GM12878 (cell line): ENCODE measurements around the gene TPGS1. TPM values are rescaled to one million over a fixed set of nuclear protein-coding genes. Genes with fewer than 3 reads are reported as not detected.
A peak's percentile ranks its signal among the peaks of the same experiment; 100 is the strongest.

Experiments used
- BMI1 ChIP-seq: fragments of 450-650 bp; IDR thresholded peaks from 2 replicates; pipeline ENCODE4 v1.6.1; 2016; ENCODE audit warnings: mild to moderate bottlenecking, moderate library complexity, borderline replicate concordance
- CBX5 ChIP-seq: sonication (generic); IDR thresholded peaks from 2 replicates; pipeline ENCODE4 v1.6.1; 2016; ENCODE audit warnings: low read depth, moderate library complexity, mild to moderate bottlenecking, inconsistent platforms
- CREM ChIP-seq: IDR thresholded peaks from 2 replicates; pipeline ENCODE4 v1.6.1; 2014; ENCODE audit warnings: antibody characterized with exemption, low read depth
- DPF2 ChIP-seq: fragments of 450-650 bp; IDR thresholded peaks from 2 replicates; pipeline ENCODE4 v1.6.1; 2017; ENCODE audit warnings: mild to moderate bottlenecking
- EGR1 ChIP-seq, 2 experiments: IDR thresholded peaks; 1 replicate in 1 of 2; 2 replicates in 1 of 2; pipeline ENCODE4 v1.6.1; 2011 to 2012; ENCODE audit warnings: low read depth in 2 of 2, low read length in 2 of 2, borderline replicate concordance in 1 of 2, mild to moderate bottlenecking in 1 of 2, moderate library complexity in 1 of 2
- EZH2 ChIP-seq: IDR thresholded peaks from 2 replicates; pipeline ENCODE4 v1.6.1; 2012; ENCODE audit warnings: low read depth, mild to moderate bottlenecking, control low read depth, inconsistent platforms, low read length, borderline replicate concordance; ENCODE audit not compliant: control insufficient read depth
- FOS ChIP-seq: IDR thresholded peaks from 3 replicates; pipeline ENCODE4 v1.6.1; 2011; ENCODE audit warnings: borderline replicate concordance; ENCODE audit not compliant: insufficient read length; ENCODE audit errors: extremely low read depth
- HDAC2 ChIP-seq: fragments of 200-600 bp; sonication (generic); IDR thresholded peaks from 2 replicates; pipeline ENCODE4 v1.6.1; 2017
- IKZF1 ChIP-seq: fragments of 450-650 bp; conservative IDR thresholded peaks from 2 replicates; pipeline ENCODE4 v1.6.1; 2017; ENCODE audit warnings: antibody characterized with exemption, mild to moderate bottlenecking
- JUNB ChIP-seq: IDR thresholded peaks from 2 replicates; pipeline ENCODE4 v1.6.1; 2016; ENCODE audit warnings: antibody characterized with exemption, mild to moderate bottlenecking
- NFXL1 ChIP-seq: fragments of 450-650 bp; IDR thresholded peaks from 2 replicates; pipeline ENCODE4 v1.6.1; 2017; ENCODE audit warnings: antibody characterized with exemption, mild to moderate bottlenecking, borderline replicate concordance
- NFYA ChIP-seq: IDR thresholded peaks from 2 replicates; pipeline ENCODE4 v1.6.1; 2011; ENCODE audit warnings: low read depth, mild to moderate bottlenecking, low read length, improper control_type of control experiment, borderline replicate concordance
- NFYB ChIP-seq: IDR thresholded peaks from 2 replicates; pipeline ENCODE4 v1.6.1; 2011; ENCODE audit warnings: low read depth, mild to moderate bottlenecking, low read length, improper control_type of control experiment, moderate library complexity; ENCODE audit not compliant: insufficient read depth
- RELA ChIP-seq: fragments of 450-650 bp; IDR thresholded peaks from 2 replicates; pipeline ENCODE4 v1.8.0; 2014; ENCODE audit warnings: borderline replicate concordance; ENCODE audit not compliant: partially characterized antibody
- SIN3A ChIP-seq: IDR thresholded peaks from 2 replicates; pipeline ENCODE4 v1.6.1; 2012; ENCODE audit warnings: low read depth, low read length, improper control_type of control experiment
- TCF12 ChIP-seq: IDR thresholded peaks from 2 replicates; pipeline ENCODE4 v1.6.1; 2011; ENCODE audit warnings: low read depth, mild to moderate bottlenecking, low read length
- ZNF24 ChIP-seq: fragments of 450-650 bp; IDR thresholded peaks from 2 replicates; pipeline ENCODE4 v1.6.1; 2017; ENCODE audit warnings: antibody characterized with exemption, mild to moderate bottlenecking
- ZNF274 ChIP-seq: IDR thresholded peaks from one replicate; pipeline ENCODE4 v1.8.0; 2011; ENCODE audit not compliant: insufficient read length, insufficient read depth
- polyA plus RNA-seq, 11 experiments: library from polyadenylated mRNA; depleted of rRNA in 4 of 11; unstranded in 6 of 11; stranded (reverse) in 5 of 11; fragments of >200 nt; fragmentation: Nextera tagmentation in 4 of 11; fragmentation: Illumina TruSeq in 1 of 11; extraction: Ambion mirVana in 4 of 11; extraction: Trizol in 1 of 11; gene quantifications; 1 replicate in 1 of 11; 2 replicates in 10 of 11; pipeline versions ENCODE4 v1.2.1 to v1.2.3, GENCODE V29; 2011 to 2016; ENCODE audit warnings: inconsistent platforms in 2 of 11, missing spikeins in 2 of 11, low read depth in 1 of 11
- total RNA-seq, 4 experiments: library from RNA; depleted of rRNA in 3 of 4; stranded (reverse); fragments of >200 nt in 3 of 4; fragmentation: Illumina TruSeq in 1 of 4; extraction: Trizol in 1 of 4; gene quantifications; 2 replicates each; pipeline versions ENCODE4 v1.2.1 to v1.2.3, GENCODE V29; 2013 to 2021
- TF ChIP-seq, protein P1 (sequence below): fragments of 450-650 bp; IDR thresholded peaks from 2 replicates; pipeline ENCODE4 v1.6.1; 2017; ENCODE audit warnings: low read depth, mild to moderate bottlenecking, moderate library complexity
- TF ChIP-seq, protein P2 (sequence below): fragments of 450-650 bp; IDR thresholded peaks from 2 replicates; pipeline ENCODE4 v1.6.1; 2016; ENCODE audit warnings: mild to moderate bottlenecking, moderate library complexity, borderline replicate concordance
- TF ChIP-seq, protein P3 (sequence below): fragments of 150-350 bp; IDR thresholded peaks from 2 replicates; pipeline ENCODE4 v1.6.1; 2016; ENCODE audit warnings: low read depth, low read length
- TF ChIP-seq, protein P4 (sequence below): IDR thresholded peaks from 2 replicates; pipeline ENCODE4 v1.6.1; 2012; ENCODE audit warnings: low read depth, low read length, improper control_type of control experiment

The TPGS1 gene
- total and polyA plus RNA-seq, 10 of the 15 experiments (the other 5 are each of a cell fraction or from before 2014, with no cell fraction given) = 0.24 to 24.7 (median 7.7) TPM; not detected in 2

DNA sequence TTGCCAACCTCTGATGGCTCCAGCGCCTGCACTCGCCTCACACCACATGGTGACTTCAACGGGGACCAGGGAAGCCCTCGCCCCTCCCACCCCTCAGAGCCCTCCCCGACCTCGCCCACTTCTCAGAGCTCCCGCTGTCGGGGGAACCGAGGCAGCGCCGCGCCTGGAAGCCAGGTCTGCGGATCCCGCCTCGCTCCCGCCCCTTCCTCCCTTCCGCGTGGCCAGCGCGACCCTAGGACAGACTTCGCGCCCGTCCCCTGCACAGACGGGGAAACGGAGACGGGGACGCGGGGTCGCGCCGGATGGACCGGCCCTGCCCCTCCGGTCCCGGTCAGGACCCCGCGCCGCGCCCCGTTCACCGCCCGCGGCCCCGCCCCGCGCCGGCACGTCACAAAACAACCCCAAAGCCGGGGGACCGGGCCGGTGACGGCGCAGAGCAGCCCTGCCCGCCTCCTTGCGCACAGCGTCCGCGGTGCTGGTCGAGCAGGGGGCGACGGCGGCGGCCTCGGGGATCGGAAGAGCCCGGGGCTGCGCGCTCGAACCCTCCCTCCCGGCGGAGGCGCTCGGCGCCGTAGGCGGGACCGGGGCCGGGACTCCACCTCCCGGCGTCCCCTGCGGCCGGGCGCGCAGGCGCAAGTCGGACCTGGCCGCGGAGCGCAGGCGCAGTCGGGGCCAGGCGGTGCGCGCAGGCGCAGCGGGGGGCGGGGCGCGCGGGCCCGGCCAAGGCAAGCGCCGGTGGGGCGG is 23.9 kb downstream of the TPGS1 start (continued):
- TF ChIP-seq, protein P1, sequence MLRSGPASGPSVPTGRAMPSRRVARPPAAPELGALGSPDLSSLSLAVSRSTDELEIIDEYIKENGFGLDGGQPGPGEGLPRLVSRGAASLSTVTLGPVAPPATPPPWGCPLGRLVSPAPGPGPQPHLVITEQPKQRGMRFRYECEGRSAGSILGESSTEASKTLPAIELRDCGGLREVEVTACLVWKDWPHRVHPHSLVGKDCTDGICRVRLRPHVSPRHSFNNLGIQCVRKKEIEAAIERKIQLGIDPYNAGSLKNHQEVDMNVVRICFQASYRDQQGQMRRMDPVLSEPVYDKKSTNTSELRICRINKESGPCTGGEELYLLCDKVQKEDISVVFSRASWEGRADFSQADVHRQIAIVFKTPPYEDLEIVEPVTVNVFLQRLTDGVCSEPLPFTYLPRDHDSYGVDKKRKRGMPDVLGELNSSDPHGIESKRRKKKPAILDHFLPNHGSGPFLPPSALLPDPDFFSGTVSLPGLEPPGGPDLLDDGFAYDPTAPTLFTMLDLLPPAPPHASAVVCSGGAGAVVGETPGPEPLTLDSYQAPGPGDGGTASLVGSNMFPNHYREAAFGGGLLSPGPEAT = no peak
- no peak for TF ChIP-seq EZH2
- TF ChIP-seq NFYB = no peak
- TF ChIP-seq RELA = no peak
- TF ChIP-seq, protein P2, sequence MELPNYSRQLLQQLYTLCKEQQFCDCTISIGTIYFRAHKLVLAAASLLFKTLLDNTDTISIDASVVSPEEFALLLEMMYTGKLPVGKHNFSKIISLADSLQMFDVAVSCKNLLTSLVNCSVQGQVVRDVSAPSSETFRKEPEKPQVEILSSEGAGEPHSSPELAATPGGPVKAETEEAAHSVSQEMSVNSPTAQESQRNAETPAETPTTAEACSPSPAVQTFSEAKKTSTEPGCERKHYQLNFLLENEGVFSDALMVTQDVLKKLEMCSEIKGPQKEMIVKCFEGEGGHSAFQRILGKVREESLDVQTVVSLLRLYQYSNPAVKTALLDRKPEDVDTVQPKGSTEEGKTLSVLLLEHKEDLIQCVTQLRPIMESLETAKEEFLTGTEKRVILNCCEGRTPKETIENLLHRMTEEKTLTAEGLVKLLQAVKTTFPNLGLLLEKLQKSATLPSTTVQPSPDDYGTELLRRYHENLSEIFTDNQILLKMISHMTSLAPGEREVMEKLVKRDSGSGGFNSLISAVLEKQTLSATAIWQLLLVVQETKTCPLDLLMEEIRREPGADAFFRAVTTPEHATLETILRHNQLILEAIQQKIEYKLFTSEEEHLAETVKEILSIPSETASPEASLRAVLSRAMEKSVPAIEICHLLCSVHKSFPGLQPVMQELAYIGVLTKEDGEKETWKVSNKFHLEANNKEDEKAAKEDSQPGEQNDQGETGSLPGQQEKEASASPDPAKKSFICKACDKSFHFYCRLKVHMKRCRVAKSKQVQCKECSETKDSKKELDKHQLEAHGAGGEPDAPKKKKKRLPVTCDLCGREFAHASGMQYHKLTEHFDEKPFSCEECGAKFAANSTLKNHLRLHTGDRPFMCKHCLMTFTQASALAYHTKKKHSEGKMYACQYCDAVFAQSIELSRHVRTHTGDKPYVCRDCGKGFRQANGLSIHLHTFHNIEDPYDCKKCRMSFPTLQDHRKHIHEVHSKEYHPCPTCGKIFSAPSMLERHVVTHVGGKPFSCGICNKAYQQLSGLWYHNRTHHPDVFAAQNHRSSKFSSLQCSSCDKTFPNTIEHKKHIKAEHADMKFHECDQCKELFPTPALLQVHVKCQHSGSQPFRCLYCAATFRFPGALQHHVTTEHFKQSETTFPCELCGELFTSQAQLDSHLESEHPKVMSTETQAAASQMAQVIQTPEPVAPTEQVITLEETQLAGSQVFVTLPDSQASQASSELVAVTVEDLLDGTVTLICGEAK = no peak
- no peak for TF ChIP-seq HDAC2
- no peak for TF ChIP-seq FOS
- TF ChIP-seq EGR1 (IDR thresholded peaks at IDR 0.05; ENCODE audit: borderline replicate concordance in 1 of 2, low read depth in 2 of 2, low read length in 2 of 2) = no peak
- peak; percentile 88 for TF ChIP-seq DPF2
- no peak for TF ChIP-seq ZNF274
- TF ChIP-seq SIN3A = no peak
- 0 out of 2 replicates have a peak, but pooled peaks have one; percentile 34 for TF ChIP-seq ZNF24
- no peak for TF ChIP-seq NFXL1
- 0 out of 2 replicates have a peak, but pooled peaks have one; percentile 32 for TF ChIP-seq CREM
- TF ChIP-seq, protein P3, sequence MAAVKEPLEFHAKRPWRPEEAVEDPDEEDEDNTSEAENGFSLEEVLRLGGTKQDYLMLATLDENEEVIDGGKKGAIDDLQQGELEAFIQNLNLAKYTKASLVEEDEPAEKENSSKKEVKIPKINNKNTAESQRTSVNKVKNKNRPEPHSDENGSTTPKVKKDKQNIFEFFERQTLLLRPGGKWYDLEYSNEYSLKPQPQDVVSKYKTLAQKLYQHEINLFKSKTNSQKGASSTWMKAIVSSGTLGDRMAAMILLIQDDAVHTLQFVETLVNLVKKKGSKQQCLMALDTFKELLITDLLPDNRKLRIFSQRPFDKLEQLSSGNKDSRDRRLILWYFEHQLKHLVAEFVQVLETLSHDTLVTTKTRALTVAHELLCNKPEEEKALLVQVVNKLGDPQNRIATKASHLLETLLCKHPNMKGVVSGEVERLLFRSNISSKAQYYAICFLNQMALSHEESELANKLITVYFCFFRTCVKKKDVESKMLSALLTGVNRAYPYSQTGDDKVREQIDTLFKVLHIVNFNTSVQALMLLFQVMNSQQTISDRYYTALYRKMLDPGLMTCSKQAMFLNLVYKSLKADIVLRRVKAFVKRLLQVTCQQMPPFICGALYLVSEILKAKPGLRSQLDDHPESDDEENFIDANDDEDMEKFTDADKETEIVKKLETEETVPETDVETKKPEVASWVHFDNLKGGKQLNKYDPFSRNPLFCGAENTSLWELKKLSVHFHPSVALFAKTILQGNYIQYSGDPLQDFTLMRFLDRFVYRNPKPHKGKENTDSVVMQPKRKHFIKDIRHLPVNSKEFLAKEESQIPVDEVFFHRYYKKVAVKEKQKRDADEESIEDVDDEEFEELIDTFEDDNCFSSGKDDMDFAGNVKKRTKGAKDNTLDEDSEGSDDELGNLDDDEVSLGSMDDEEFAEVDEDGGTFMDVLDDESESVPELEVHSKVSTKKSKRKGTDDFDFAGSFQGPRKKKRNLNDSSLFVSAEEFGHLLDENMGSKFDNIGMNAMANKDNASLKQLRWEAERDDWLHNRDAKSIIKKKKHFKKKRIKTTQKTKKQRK = no peak
- no peak for TF ChIP-seq CBX5
- TF ChIP-seq JUNB = no peak
- no peak for TF ChIP-seq BMI1
- no peak for TF ChIP-seq TCF12
- TF ChIP-seq, protein P4, sequence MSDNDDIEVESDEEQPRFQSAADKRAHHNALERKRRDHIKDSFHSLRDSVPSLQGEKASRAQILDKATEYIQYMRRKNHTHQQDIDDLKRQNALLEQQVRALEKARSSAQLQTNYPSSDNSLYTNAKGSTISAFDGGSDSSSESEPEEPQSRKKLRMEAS = peak; percentile 17; the same call in 1 of the 2 replicates
- no peak for TF ChIP-seq NFYA
- peak; percentile 100 for TF ChIP-seq IKZF1
